Fibroblast of skin of scalp (primary cell): ENCODE measurements around the gene USP30. TPM values are rescaled to one million over a fixed set of nuclear protein-coding genes. Genes with fewer than 3 reads are reported as not detected.
A peak's percentile ranks its signal among the peaks of the same experiment; 100 is the strongest.
"Not testable (repeated sequence)": the region's sequence is repeated elsewhere in the genome, so short reads cannot be mapped to it uniquely, and the experiment has no call there.

Experiments
- DNase-seq: peaks from one replicate; pipeline ENCODE4 v3.0.0-alpha.2; 2013
- polyA plus RNA-seq, 2 experiments: library from polyadenylated mRNA; unstranded; fragments of 120-200 nt; gene quantifications; one replicate each; pipeline ENCODE4 v1.2.1, GENCODE V29; 2013; ENCODE audit not compliant: insufficient read length in 2 of 2

The USP30 gene
- polyA plus RNA-seq (2013, experiment 1 of 2; ENCODE audit: insufficient read length) = 7.2 TPM
- 7.4 TPM for polyA plus RNA-seq (2013, experiment 2 of 2; ENCODE audit: insufficient read length)

GRCh38 chr12:109052414-109053323, at the start of gene USP30:
Gene USP30, plus strand, starts transcription at chr12:109052576. Its CDS starts 103 bp downstream, at chr12:109052679.
- peak; percentile 87 for DNase-seq

- DNase-seq = no peak
These were observed 48.4 kb upstream of the USP30 start for GRCh38 chr12:109004017-109004416.

DNA sequence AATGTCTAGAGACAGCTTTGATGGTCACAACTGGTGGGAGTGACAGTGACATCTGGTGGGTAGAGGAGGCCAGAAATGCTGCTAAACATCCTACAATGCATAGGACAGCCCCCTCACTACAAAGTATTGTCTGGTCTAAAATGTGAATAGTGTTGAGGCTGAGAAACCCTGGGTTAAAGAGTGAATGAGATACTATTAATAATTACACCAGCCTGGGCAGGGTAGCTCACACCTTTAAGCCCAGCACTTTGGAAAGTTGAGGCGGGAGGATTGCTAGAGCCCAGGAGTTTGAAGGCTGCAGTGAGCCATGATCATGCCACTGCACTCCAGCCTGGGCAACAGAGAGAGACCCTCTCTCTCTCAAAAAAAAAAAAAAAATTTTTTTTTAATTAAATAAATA, 42.6 kb upstream of the USP30 start:
- DNase-seq = no peak

DNA sequence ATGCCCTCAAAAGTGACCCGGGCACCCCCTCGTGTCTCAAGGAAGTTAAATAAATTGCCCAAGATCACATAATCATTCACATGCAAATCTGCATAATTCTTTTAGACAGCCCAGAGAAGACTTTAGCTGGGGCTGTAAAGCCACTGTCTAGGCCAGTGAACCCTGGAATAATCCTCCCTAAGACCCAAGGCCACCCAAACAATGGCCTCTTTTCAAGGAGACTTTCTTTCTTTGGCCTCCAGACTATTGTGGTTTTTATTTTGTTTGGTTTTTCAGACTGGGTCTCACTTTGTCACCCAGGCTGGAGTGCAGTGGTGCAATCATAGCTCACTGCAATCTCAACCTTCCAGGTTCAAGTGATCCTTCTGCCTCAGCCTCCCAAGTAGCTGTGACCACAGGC, 42.1 kb upstream of the USP30 start:
- no peak for DNase-seq

DNA sequence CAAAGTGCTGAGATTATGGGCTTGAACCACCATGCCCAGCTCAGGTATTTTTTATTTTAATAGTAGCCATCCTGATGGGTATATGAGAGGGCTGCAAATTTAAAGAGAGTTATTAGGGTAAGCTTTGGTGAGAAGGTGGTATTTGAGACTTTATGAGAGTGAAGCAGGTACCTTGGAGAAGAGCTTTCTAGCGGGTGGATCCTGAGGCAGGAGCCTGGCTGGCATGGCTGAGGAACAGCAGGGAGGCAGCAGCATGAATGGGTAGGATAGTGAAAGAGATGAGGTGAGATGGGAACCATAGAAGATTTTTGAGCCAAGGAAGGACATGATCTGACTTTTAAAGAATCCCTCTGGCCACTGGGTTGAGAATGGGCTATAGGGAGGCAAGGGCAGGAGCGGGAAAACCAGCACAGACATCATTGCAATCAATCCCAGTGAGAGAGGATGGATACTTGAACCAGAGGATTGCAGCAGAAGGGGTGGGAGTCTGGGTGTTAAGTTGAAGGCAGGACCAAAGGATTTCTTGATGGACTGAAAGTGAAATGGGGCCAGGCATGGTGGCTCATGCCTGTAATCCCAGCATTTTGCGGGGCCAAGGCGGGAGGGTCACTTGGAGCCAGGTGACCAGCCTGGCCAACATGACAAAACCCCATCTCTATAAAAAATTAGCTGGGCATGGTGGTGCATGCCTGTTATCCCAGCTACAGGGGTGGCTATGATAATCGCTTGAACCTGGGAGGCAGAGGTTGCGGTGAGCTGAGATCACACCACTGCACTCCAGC, 37.2 kb upstream of the USP30 start:
- DNase-seq = no peak

GRCh38 chr12:109016016-109016415, 36.4 kb upstream of the USP30 start:
- no peak for DNase-seq

- no peak for DNase-seq
These were observed 35.4 kb upstream of the USP30 start for GRCh38 chr12:109016978-109017377.

DNA sequence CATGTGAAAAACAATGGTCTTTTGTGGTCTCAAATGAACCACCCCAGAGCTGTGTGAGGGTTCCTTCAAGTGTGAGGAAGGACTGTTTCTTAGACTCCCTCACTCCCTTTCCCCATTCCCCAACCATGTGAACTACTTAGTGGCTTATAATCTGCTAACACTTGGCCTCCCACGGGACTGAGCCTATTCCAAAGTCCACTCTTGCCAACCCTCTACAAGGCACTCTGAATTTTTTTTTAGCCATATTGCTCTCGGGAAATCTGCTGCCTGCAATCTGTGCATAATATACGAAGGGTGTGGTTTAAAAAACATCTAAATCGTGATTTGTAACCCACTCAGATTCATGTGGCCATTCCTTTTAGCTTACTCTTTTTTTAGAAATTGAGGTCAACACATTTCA, 34.1 kb upstream of the USP30 start:
- no peak for DNase-seq

- no peak for DNase-seq
These were observed 32.1 kb upstream of the USP30 start for GRCh38 chr12:109020146-109020795.

DNA sequence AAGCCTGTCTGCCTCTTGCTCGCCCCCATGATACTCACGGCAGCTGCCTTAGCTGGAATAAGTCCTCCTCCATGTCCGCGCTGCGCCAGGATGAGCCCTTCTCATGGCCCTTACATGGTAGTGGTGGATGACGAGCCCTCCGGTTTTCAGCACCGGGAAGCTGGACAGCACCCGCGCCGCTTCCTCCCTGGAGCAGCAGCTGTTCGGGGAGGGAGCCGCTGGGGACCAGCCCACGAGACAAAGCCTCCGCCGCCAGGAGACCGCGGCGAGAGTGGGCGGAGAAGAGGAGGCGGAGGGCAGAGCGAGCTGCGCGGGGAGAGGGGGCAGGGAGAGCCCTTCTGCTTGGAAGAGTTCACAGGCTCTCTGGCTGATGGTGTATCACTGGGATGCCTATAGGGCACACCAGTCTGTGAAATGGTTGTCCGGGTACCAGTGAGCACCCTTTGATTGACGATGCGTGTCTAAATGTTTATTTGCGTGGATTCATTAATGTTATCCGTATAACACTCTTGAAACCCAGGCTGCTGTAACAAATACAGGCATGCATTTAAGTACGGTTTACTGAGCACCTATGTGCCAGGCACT, 31.5 kb upstream of the USP30 start, which contains the start of gene SVOP:
Gene SVOP, minus strand, starts transcription at position 273 of the 585 bp plus-strand sequence. Its CDS starts 200 bp downstream, at position 73.
- DNase-seq = peak; percentile 81

DNA sequence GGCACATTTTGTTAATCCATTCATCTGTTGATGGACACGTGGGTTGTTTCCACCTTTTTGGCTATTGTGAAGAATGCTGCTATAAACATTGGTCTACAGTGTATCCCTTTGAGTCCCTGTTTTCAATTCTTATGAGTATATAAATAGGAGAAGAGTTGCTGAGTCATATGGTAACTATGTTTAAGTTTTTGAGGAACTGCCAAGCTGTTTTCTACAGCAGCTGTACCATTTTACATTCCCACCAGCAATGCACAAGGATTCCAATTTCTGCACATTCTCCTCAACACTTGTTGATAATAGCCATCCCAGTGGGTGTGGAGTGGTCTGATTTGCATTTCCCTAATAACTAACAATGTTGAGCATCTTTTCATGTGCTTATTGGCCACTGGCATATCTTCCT, 24.6 kb upstream of the USP30 start:
- DNase-seq = peak; percentile 57

- DNase-seq = not testable (repeated sequence)
These were observed 23.8 kb upstream of the USP30 start for GRCh38 chr12:109028624-109029023.

DNA sequence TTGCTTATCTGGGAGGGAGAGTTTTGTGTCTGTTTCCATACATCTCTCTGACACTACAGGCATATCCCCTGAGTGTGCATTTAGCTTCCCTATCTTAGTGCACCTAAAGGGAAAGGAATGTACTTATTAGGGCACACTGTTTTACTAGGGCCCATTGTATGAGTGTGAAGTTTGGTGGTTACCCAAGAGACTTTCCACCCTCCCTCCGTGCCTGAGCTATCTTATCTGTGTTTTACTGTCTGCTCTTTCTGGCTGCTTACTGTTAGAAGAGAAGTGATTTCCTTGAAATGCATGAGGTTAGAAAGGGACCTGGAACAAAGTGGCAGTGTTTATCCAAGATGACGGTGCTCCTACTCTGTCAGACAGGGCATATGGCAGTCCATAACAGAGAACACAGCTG, 23.0 kb upstream of the USP30 start:
- no peak for DNase-seq

GRCh38 chr12:109033239-109034196, 18.9 kb upstream of the USP30 start:
- DNase-seq = no peak

- no peak for DNase-seq
These were observed 15.4 kb upstream of the USP30 start for GRCh38 chr12:109036975-109037374.

- DNase-seq = no peak
These were observed 8.1 kb upstream of the USP30 start for GRCh38 chr12:109044241-109044640.

DNA sequence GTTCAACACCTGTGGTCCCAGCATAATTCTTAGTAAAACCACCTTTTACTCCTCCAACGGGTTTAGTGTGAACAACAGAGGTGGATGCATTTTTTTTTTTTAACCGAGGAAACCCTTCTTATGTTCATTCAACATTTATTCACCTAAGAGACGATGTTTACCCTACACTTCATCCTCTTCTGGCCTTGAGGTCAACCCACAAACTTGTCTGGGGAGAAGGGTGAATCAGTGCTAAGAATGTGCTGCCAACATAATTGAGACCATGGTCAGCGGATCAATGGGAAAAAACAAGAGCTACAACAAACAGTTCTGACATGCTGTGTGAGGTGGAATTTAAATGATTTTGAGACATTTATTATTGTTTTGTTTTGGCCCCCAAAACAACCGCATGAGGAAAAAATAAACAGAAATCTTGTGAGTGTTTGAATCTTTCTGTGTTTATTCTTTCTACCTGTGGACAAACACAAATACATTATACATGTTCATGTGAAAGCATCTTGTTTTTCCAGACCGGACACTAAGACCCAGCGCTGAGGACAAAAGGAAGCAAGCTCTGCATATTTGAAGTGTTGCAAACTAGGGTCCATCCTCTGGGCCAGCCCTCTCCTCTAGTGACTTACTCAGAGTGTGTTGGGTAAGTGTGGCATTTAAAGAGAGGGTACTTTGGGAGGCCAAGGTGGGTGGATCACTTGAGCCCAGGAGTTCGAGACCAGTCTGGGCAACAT, 5.1 kb upstream of the USP30 start:
- DNase-seq = no peak

DNA sequence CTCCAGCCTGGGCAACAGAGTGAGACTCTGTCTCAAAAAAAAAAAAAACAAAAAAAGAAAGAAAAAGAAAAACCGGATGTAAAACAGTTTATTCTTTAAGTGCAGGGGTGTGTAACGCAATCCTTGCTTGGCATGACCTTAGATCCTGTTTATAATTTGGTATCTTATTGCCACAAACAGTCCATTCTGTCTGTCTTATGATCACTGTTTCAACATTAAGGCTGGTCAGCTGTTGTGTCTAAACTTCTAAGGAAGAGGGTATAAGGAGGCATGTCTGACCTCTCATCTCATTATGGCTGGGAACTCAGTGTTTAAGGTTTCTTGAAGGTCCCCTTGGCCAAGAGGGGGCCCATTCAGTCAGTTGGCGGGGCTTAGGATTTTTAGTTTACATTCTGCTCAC, 3.7 kb upstream of the USP30 start:
- not testable (repeated sequence) for DNase-seq

DNA sequence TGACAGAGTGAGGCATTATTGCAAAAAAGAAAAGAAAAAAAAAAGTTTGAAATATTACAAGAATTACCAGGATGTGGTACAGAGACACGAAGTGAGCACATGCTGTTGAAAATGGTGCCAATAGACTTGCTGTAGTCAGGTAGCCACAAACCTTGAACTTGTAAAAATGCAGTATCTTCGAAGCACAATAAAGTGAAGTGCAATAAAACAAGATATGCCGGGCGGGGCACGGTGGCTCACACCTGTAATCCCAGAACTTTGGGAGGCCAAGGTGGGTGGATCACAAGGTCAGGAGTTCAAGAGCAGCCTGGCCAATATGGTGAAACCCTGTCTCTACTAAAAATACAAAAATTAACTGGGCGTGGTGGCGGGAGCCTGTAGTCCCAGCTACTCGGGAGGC, 2.6 kb upstream of the USP30 start:
- not testable (repeated sequence) for DNase-seq

DNA sequence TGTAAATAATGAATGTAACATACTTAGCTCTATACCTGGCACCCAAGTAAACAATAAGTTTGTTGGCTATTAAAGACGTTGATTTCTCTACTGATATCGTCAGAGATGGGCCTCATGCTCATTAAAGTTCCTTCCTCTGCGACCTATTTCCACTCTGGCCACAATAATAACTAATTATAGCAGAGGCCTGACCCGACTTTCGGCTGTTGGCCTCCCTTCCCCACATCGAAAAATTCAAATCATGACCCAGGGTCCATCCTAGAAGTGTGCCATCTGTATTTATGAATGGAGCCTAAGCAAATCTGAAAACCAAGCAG, 321 bp upstream of the USP30 start:
- no peak for DNase-seq
